HEK293 (cell line): Measurements from ENCODE around the gene ASIC3.

Experiments
- CTCF ChIA-PET: fragments of 350-600 bp; formaldehyde crosslinking; extraction: SDS; loops from one replicate; lab custom pipeline; 2021; ENCODE audit warnings: antibody characterized with exemption; lab: Yijun Ruan, JAX
- POLR2A ChIA-PET: fragments of 300-600 bp; formaldehyde crosslinking; extraction: SDS; loops from one replicate; lab custom pipeline; 2020; ENCODE audit warnings: antibody characterized with exemption, inconsistent platforms; lab: Yijun Ruan, JAX
- H3K27ac ChIP-seq: fragments of 200-500 bp; sonication (Bioruptor generic); 2 replicates; pipeline ENCODE4 v1.5.1; 2014; ENCODE audit warnings: low read depth, low read length, control low read depth, inconsistent platforms; ENCODE audit errors: extremely low read depth
- H3K36me3 ChIP-seq, 2 experiments: fragments of 200-500 bp in 1 of 2; sonication (Bioruptor generic) in 1 of 2; 1 replicate in 1 of 2; 2 replicates in 1 of 2; pipeline ENCODE4 v1.5.1; 2014 to 2017; ENCODE audit warnings: inconsistent platforms in 2 of 2, low read length in 2 of 2; ENCODE audit not compliant: control insufficient read depth in 2 of 2, insufficient read depth in 1 of 2
- H3K4me1 ChIP-seq: fragments of 200-500 bp; sonication (Bioruptor generic); 2 replicates; pipeline ENCODE4 v1.5.1; 2014; ENCODE audit warnings: mild to moderate bottlenecking, low read length, inconsistent platforms; ENCODE audit not compliant: control insufficient read depth, insufficient read depth
- H3K4me3 ChIP-seq: 2 replicates; pipeline ENCODE4 v1.5.1; 2011; ENCODE audit warnings: low read depth, mild to moderate bottlenecking, control low read depth, low read length, moderate library complexity
- H3K9me3 ChIP-seq: fragments of 200-500 bp; sonication (Bioruptor generic); 2 replicates; pipeline ENCODE4 v1.5.1; 2014; ENCODE audit warnings: low read depth, low read length, inconsistent platforms; ENCODE audit not compliant: control insufficient read depth, insufficient read depth
- ELK4 ChIP-seq: IDR thresholded peaks from 2 replicates; pipeline ENCODE4 v1.6.1; 2011; ENCODE audit warnings: mild to moderate bottlenecking, low read depth, low read length, borderline replicate concordance
- KLF16 ChIP-seq: fragments of 450-650 bp; formaldehyde crosslinking; IDR thresholded peaks from 2 replicates; pipeline ENCODE4 v1.5.1; 2017; ENCODE audit warnings: missing biosample characterization, missing genetic modification characterization
- MYNN ChIP-seq: fragments of 450-650 bp; formaldehyde crosslinking; IDR thresholded peaks from 2 replicates; pipeline ENCODE4 v1.5.1; 2016; ENCODE audit warnings: missing biosample characterization, missing genetic modification characterization, borderline replicate concordance
- OSR2 ChIP-seq: fragments of 450-650 bp; formaldehyde crosslinking; IDR thresholded peaks from 2 replicates; pipeline ENCODE4 v1.5.1; 2016; ENCODE audit warnings: missing biosample characterization, missing genetic modification characterization
- RBAK ChIP-seq: fragments of 450-650 bp; formaldehyde crosslinking; IDR thresholded peaks from 2 replicates; pipeline ENCODE4 v1.5.1; 2016; ENCODE audit warnings: missing biosample characterization, missing genetic modification characterization
- SALL2 ChIP-seq: fragments of 450-650 bp; formaldehyde crosslinking; IDR thresholded peaks from 2 replicates; pipeline ENCODE4 v1.5.0; 2017; ENCODE audit warnings: missing biosample characterization, mild to moderate bottlenecking, missing genetic modification characterization, borderline replicate concordance
- SETDB1 ChIP-seq: IDR thresholded peaks from one replicate; pipeline ENCODE4 v1.6.1; 2017; ENCODE audit warnings: mild to moderate bottlenecking, low read length, moderate library complexity, mixed read lengths; ENCODE audit not compliant: insufficient read length
- SP7 ChIP-seq: fragments of 450-650 bp; formaldehyde crosslinking; IDR thresholded peaks from 2 replicates; pipeline ENCODE4 v1.5.1; 2016; ENCODE audit warnings: missing biosample characterization, missing genetic modification characterization
- TRIM28 ChIP-seq: IDR thresholded peaks from 2 replicates; pipeline ENCODE4 v1.6.1; 2011; ENCODE audit warnings: low read length, control low read depth, borderline replicate concordance
- WT1 ChIP-seq: fragments of 450-650 bp; formaldehyde crosslinking; IDR thresholded peaks from 2 replicates; pipeline ENCODE4 v1.5.1; 2016; ENCODE audit warnings: missing biosample characterization, missing genetic modification characterization
- ZBTB48 ChIP-seq: fragments of 450-650 bp; formaldehyde crosslinking; IDR thresholded peaks from 2 replicates; pipeline ENCODE4 v1.5.1; 2016; ENCODE audit warnings: missing biosample characterization, missing genetic modification characterization
- ZBTB7A ChIP-seq: fragments of 450-650 bp; formaldehyde crosslinking; IDR thresholded peaks from 2 replicates; pipeline ENCODE4 v1.5.1; 2016; ENCODE audit warnings: low read depth, missing biosample characterization, missing genetic modification characterization
- ZBTB8A ChIP-seq: fragments of 450-650 bp; formaldehyde crosslinking; IDR thresholded peaks from 2 replicates; pipeline ENCODE4 v1.5.1; 2016; ENCODE audit warnings: missing biosample characterization, missing genetic modification characterization
- ZFP3 ChIP-seq: fragments of 450-650 bp; formaldehyde crosslinking; IDR thresholded peaks from 2 replicates; pipeline ENCODE4 v1.5.1; 2016; ENCODE audit warnings: low read depth, missing biosample characterization, missing genetic modification characterization
- ZFP69B ChIP-seq: fragments of 450-650 bp; formaldehyde crosslinking; IDR thresholded peaks from 2 replicates; pipeline ENCODE4 v1.5.1; 2016; ENCODE audit warnings: missing biosample characterization, missing genetic modification characterization
- ZIC2 ChIP-seq: fragments of 450-650 bp; formaldehyde crosslinking; IDR thresholded peaks from 2 replicates; pipeline ENCODE4 v1.5.1; 2016; ENCODE audit warnings: missing biosample characterization, missing genetic modification characterization
- ZNF114 ChIP-seq: fragments of 450-650 bp; formaldehyde crosslinking; IDR thresholded peaks from 2 replicates; pipeline ENCODE4 v1.5.0; 2017; ENCODE audit warnings: missing biosample characterization, missing genetic modification characterization
- ZNF138 ChIP-seq: fragments of 450-650 bp; formaldehyde crosslinking; IDR thresholded peaks from 2 replicates; pipeline ENCODE4 v1.5.1; 2016; ENCODE audit warnings: missing biosample characterization, missing genetic modification characterization, borderline replicate concordance
- ZNF16 ChIP-seq: fragments of 450-650 bp; formaldehyde crosslinking; IDR thresholded peaks from 2 replicates; pipeline ENCODE4 v1.5.1; 2016; ENCODE audit warnings: low read depth, missing biosample characterization, missing genetic modification characterization
- ZNF202 ChIP-seq: fragments of 450-650 bp; formaldehyde crosslinking; IDR thresholded peaks from 2 replicates; pipeline ENCODE4 v1.5.1; 2016; ENCODE audit warnings: missing biosample characterization, missing genetic modification characterization, borderline replicate concordance
- ZNF239 ChIP-seq: fragments of 450-650 bp; formaldehyde crosslinking; IDR thresholded peaks from 2 replicates; pipeline ENCODE4 v1.5.1; 2016; ENCODE audit warnings: missing biosample characterization, missing genetic modification characterization
- ZNF341 ChIP-seq: fragments of 450-650 bp; formaldehyde crosslinking; IDR thresholded peaks from 2 replicates; pipeline ENCODE4; 2016; ENCODE audit warnings: low read depth, missing biosample characterization, missing genetic modification characterization
- ZNF391 ChIP-seq: fragments of 450-650 bp; formaldehyde crosslinking; IDR thresholded peaks from 2 replicates; pipeline ENCODE4 v1.5.1; 2016; ENCODE audit warnings: low read depth, missing biosample characterization, missing genetic modification characterization, borderline replicate concordance
- ZNF449 ChIP-seq: fragments of 450-650 bp; formaldehyde crosslinking; IDR thresholded peaks from 2 replicates; pipeline ENCODE4 v1.5.1; 2017; ENCODE audit warnings: missing biosample characterization, mild to moderate bottlenecking, missing genetic modification characterization, moderate library complexity
- ZNF623 ChIP-seq: fragments of 450-650 bp; formaldehyde crosslinking; IDR thresholded peaks from 2 replicates; pipeline ENCODE4 v1.5.1; 2016; ENCODE audit warnings: missing biosample characterization, missing genetic modification characterization
- ZNF670 ChIP-seq: fragments of 450-650 bp; formaldehyde crosslinking; IDR thresholded peaks from 2 replicates; pipeline ENCODE4 v1.5.1; 2016; ENCODE audit warnings: missing biosample characterization, missing genetic modification characterization, low read depth
- ZNF677 ChIP-seq: fragments of 450-650 bp; IDR thresholded peaks from 2 replicates; pipeline ENCODE4 v1.5.0; 2018; ENCODE audit warnings: missing biosample characterization, mild to moderate bottlenecking, missing genetic modification characterization, moderate library complexity
- ZNF707 ChIP-seq: fragments of 450-650 bp; formaldehyde crosslinking; IDR thresholded peaks from 2 replicates; pipeline ENCODE4 v1.5.1; 2016; ENCODE audit warnings: missing biosample characterization, missing genetic modification characterization
- ZNF76 ChIP-seq: fragments of 450-650 bp; formaldehyde crosslinking; IDR thresholded peaks from 2 replicates; pipeline ENCODE4; 2016; ENCODE audit warnings: low read depth, missing biosample characterization, missing genetic modification characterization, borderline replicate concordance
- ZNF776 ChIP-seq: fragments of 450-650 bp; formaldehyde crosslinking; IDR thresholded peaks from 2 replicates; pipeline ENCODE4 v1.5.0; 2017; ENCODE audit warnings: missing biosample characterization, missing genetic modification characterization, borderline replicate concordance
- ZNF843 ChIP-seq: fragments of 450-650 bp; formaldehyde crosslinking; IDR thresholded peaks from 2 replicates; pipeline ENCODE4 v1.5.1; 2016; ENCODE audit warnings: missing biosample characterization, missing genetic modification characterization
- TF ChIP-seq, protein P1 (sequence below): fragments of 450-650 bp; formaldehyde crosslinking; conservative IDR thresholded peaks from 2 replicates; pipeline ENCODE4 v1.5.1; 2016; ENCODE audit warnings: low read depth, missing biosample characterization, missing genetic modification characterization

ASIC3 gene

DNA sequence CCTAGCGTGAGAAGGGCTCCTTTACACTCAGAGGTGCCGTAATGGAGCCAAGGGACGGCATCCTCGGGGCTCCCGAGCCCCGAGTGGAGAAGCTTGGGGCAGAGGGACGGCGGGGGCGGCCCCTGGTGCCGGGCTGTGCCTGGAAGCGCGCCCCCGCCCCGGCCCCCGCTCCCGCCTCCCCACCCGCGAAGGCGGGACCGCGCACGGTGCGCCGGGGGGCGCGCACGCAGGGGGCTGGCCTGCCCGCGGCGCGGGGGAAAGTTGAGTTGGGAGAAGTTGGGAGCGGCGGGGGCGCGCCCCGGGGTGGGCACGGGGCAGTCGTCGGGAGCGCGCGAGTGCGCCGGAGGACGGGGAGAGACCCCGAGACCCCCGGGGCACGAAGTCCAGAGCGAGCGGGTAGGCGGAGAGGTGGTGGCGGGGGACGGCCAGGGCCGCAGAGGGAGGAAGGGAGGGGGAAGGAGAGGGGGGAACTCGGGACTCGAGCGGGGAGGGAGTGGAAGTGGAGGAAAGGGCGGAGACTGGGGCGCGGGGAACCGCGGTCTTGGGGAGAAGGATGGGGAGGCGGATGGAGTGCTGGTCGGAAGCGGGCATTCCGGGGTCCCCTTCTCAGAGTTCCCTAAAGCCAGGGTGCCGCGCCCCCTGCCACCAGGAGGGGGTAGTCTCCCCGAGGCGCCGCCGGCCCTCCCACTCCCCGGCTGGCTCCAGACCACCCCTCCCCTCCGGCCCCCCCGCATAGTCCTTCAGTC is 11.2 kb downstream of the ASIC3 start, which contains the start of gene SLC4A2:
Gene SLC4A2 (plus strand): TSS at position 223 of the 746 bp plus-strand sequence. CDS start 2,399 bp downstream, outside the sequence.
- POLR2A ChIA-PET = interaction anchor here (0.6 to 3.4 kb wide), 5 partner anchors 17 to 31 kb away, joined by 4 to 13 read pairs (median 6); partner anchors contain the start of genes ABCB8 and FASTK
- peaks cover 0 to 40% of the 10 kb centered on the region in 2 experiments; a peak in 1 of 3 replicates for H3K36me3 ChIP-seq
- peak within 1 kb of the TSS; percentile 71 for H3K4me3 ChIP-seq
- peak within 1 kb of the TSS; percentile 48; the same call in 1 of the 2 replicates for H3K27ac ChIP-seq
- CTCF ChIA-PET = interaction anchor here (0.7 to 1.9 kb wide), 6 partner anchors 22 to 51 kb away, joined by 3 to 5 read pairs (median 4); no protein-coding TSS in a partner anchor
- no peaks in the 10 kb centered on the region for H3K9me3 ChIP-seq
- H3K4me1 ChIP-seq = no peaks in the 10 kb centered on the region; the same call in 1 of the 2 replicates
- peak; percentile 69; the same call in 1 of the 2 replicates for TF ChIP-seq ZNF341 (tag by site-specific recombination)
- TF ChIP-seq ZNF776 = no peak
- TF ChIP-seq ZNF449 (tag by site-specific recombination) = no peak
- TF ChIP-seq ZBTB8A = peak; percentile 12; the same call in 1 of the 2 replicates
- no peak for TF ChIP-seq SP7
- peak; percentile 65 for TF ChIP-seq WT1 (tag by site-specific recombination)
- no peak for TF ChIP-seq ZNF16 (tag by site-specific recombination)
- 0 out of 2 replicates have a peak, but pooled peaks have one; percentile 7 for TF ChIP-seq ZNF623 (tag by site-specific recombination)
- TF ChIP-seq, protein P1, sequence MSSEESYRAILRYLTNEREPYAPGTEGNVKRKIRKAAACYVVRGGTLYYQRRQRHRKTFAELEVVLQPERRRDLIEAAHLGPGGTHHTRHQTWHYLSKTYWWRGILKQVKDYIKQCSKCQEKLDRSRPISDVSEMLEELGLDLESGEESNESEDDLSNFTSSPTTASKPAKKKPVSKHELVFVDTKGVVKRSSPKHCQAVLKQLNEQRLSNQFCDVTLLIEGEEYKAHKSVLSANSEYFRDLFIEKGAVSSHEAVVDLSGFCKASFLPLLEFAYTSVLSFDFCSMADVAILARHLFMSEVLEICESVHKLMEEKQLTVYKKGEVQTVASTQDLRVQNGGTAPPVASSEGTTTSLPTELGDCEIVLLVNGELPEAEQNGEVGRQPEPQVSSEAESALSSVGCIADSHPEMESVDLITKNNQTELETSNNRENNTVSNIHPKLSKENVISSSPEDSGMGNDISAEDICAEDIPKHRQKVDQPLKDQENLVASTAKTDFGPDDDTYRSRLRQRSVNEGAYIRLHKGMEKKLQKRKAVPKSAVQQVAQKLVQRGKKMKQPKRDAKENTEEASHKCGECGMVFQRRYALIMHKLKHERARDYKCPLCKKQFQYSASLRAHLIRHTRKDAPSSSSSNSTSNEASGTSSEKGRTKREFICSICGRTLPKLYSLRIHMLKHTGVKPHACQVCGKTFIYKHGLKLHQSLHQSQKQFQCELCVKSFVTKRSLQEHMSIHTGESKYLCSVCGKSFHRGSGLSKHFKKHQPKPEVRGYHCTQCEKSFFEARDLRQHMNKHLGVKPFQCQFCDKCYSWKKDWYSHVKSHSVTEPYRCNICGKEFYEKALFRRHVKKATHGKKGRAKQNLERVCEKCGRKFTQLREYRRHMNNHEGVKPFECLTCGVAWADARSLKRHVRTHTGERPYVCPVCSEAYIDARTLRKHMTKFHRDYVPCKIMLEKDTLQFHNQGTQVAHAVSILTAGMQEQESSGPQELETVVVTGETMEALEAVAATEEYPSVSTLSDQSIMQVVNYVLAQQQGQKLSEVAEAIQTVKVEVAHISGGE (tag by site-specific recombination) = peak; percentile 66
- TF ChIP-seq KLF16 (tag by site-specific recombination) = peak; percentile 73; the same call in 1 of the 2 replicates
- no peak for TF ChIP-seq ZFP3 (tag by site-specific recombination)
- TF ChIP-seq ZNF76 (tag by site-specific recombination) = peak; percentile 65; the same call in 1 of the 2 replicates
- peak; percentile 40; the same call in 1 of the 2 replicates for TF ChIP-seq ZBTB48
- TF ChIP-seq ZNF670 (tag by site-specific recombination) = no peak
- TF ChIP-seq ZNF114 (tag by site-specific recombination) = no peak
- TF ChIP-seq SALL2 (tag by site-specific recombination) = no peak
- TF ChIP-seq ZFP69B = 0 out of 2 replicates have a peak, but pooled peaks have one; percentile 12
- TF ChIP-seq ZNF202 (tag by site-specific recombination) = no peak
- no peak for TF ChIP-seq ELK4
- peak; percentile 12; the same call in 1 of the 2 replicates for TF ChIP-seq ZIC2 (tag by site-specific recombination)
- TF ChIP-seq OSR2 (tag by site-specific recombination) = no peak
- TF ChIP-seq ZBTB7A = peak; percentile 62; the same call in 1 of the 2 replicates
- TF ChIP-seq ZNF138 = 0 out of 2 replicates have a peak, but pooled peaks have one; percentile 33
- TF ChIP-seq SETDB1 = no peak
- no peak for TF ChIP-seq TRIM28
- TF ChIP-seq RBAK (tag by site-specific recombination) = no peak
- TF ChIP-seq MYNN (tag by site-specific recombination) = no peak
- TF ChIP-seq ZNF677 = no peak
- TF ChIP-seq ZNF239 = no peak
- TF ChIP-seq ZNF391 (tag by site-specific recombination) = 0 out of 2 replicates have a peak, but pooled peaks have one; percentile 16
- TF ChIP-seq ZNF707 (tag by site-specific recombination) = no peak
- TF ChIP-seq ZNF843 (tag by site-specific recombination) = 0 out of 2 replicates have a peak, but pooled peaks have one; percentile 14
